Spleen (tissue), 7 donors: ENCODE data around the gene AEBP2.

Experiments
- POLR2A ChIP-seq, 3 donors: fragments of 450-650 bp; IDR thresholded peaks; one replicate each; pipeline ENCODE4 v1.5.1; 2017; ENCODE audit warnings: antibody characterized with exemption in 3 of 3, mild to moderate bottlenecking in 1 of 3
- POLR2AphosphoS5 ChIP-seq, 3 donors: sonication (generic); formaldehyde crosslinking; IDR thresholded peaks; one replicate each; pipeline ENCODE4 v1.5.1; 2017; ENCODE audit warnings: antibody characterized with exemption in 3 of 3
- TF ChIP-seq, protein P1 (sequence below), 11 experiments: fragments of 200-600 bp in 7 of 11; fragments of 450-650 bp in 4 of 11; sonication (generic) in 4 of 11; IDR thresholded peaks in 8 of 11; conservative IDR thresholded peaks in 3 of 11; 1 replicate in 7 of 11; 2 replicates in 4 of 11; pipeline versions ENCODE4 v1.4.0 to v1.8.0; 2016 to 2021; ENCODE audit warnings: antibody characterized with exemption in 11 of 11, inconsistent platforms in 4 of 11, mild to moderate bottlenecking in 1 of 11
- donor health status: DM: no; HTN: no; CAD: no; lungs with moderate emphysema.
- donor health status: DM: no; HTN: no; CAD: no.
- donor health status: DM: no; HTN: no; CAD: no.

DNA sequence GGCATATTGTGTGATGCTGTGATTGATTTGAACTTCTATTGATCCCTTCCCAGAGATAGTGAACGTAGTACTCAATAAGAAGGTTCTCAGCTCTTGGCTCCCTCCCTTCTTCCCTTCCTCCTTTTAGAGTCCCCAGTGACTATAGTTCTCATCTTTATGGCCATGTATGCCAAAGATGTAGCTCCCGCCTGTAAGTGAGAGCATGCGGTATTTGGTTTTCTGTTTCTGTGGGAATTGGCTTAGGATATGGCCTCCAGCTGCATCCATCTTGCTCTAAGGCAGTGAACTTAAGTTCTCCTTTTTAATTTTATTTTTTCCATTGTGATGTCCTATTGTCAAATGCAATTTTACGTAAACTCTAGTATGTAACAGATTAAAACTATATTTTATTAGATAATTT, 109.5 kb downstream of the AEBP2 start:
- TF ChIP-seq, protein P1, sequence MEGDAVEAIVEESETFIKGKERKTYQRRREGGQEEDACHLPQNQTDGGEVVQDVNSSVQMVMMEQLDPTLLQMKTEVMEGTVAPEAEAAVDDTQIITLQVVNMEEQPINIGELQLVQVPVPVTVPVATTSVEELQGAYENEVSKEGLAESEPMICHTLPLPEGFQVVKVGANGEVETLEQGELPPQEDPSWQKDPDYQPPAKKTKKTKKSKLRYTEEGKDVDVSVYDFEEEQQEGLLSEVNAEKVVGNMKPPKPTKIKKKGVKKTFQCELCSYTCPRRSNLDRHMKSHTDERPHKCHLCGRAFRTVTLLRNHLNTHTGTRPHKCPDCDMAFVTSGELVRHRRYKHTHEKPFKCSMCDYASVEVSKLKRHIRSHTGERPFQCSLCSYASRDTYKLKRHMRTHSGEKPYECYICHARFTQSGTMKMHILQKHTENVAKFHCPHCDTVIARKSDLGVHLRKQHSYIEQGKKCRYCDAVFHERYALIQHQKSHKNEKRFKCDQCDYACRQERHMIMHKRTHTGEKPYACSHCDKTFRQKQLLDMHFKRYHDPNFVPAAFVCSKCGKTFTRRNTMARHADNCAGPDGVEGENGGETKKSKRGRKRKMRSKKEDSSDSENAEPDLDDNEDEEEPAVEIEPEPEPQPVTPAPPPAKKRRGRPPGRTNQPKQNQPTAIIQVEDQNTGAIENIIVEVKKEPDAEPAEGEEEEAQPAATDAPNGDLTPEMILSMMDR (IDR thresholded peaks at IDR 0.05 in 8 of 11, conservative IDR thresholded peaks at IDR 0.05 in 3 of 11), result no peak
- TF ChIP-seq POLR2A (IDR thresholded peaks at IDR 0.05) (no peak), POLR2AphosphoS5 (IDR thresholded peaks at IDR 0.05) (no peak)
